ENCODE results near the gene TNMD.

DNA sequence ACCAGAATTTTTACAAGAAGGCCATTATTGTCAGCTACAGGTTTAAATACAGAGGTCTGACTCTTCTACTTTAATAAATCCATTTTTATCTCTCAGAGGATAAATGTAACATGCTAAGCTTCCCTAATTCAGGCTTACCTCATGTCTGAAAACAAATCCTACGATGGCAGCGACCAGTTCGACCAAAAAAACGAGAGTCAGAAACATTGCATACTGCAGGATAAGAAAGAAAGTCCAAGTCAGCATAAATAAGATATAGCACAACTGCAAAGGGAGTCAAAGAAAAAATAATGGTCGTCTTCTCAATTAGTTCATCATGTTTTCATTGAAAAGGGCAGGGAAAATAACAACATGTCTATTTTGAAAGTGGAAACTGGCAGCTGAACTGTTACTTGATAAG is 50.3 kb downstream of the TNMD start:
- TF ChIP-seq, protein P1, sequence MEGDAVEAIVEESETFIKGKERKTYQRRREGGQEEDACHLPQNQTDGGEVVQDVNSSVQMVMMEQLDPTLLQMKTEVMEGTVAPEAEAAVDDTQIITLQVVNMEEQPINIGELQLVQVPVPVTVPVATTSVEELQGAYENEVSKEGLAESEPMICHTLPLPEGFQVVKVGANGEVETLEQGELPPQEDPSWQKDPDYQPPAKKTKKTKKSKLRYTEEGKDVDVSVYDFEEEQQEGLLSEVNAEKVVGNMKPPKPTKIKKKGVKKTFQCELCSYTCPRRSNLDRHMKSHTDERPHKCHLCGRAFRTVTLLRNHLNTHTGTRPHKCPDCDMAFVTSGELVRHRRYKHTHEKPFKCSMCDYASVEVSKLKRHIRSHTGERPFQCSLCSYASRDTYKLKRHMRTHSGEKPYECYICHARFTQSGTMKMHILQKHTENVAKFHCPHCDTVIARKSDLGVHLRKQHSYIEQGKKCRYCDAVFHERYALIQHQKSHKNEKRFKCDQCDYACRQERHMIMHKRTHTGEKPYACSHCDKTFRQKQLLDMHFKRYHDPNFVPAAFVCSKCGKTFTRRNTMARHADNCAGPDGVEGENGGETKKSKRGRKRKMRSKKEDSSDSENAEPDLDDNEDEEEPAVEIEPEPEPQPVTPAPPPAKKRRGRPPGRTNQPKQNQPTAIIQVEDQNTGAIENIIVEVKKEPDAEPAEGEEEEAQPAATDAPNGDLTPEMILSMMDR (IDR thresholded peaks at IDR 0.05): no peak
- no peak for TF ChIP-seq POLR2A (IDR thresholded peaks at IDR 0.05)
- TF ChIP-seq EP300 (IDR thresholded peaks at IDR 0.05; ENCODE audit: low read depth): no peak
- TF ChIP-seq POLR2AphosphoS5 (IDR thresholded peaks at IDR 0.05): no peak
